Superior temporal gyrus (tissue), 1 donor: ENCODE data around the gene OR5A1.

Experiments used
- DNase-seq: peaks from one replicate; pipeline ENCODE4 v3.0.0-alpha.2; 2016; ENCODE audit errors: extremely low spot score

OR5A1 gene

DNA sequence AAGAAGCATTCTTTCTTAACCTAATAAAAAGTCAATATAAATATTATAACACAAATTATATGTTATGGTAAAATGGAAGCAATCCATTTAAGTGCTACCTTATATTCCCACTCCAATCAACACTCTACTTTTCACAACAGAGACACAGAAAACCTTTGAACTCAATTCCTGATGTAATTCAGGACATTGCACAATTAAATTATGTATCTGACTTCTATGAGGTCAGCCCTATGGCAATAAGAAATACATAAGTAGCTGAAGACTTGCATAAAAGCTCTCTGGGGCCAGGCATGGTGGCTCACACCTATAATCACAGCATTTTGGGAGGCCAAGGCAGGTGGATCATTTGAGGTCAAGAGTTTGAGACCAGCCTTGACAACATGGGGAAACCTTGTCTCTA, 43.6 kb downstream of the OR5A1 start:
- DNase-seq = no peak

DNA sequence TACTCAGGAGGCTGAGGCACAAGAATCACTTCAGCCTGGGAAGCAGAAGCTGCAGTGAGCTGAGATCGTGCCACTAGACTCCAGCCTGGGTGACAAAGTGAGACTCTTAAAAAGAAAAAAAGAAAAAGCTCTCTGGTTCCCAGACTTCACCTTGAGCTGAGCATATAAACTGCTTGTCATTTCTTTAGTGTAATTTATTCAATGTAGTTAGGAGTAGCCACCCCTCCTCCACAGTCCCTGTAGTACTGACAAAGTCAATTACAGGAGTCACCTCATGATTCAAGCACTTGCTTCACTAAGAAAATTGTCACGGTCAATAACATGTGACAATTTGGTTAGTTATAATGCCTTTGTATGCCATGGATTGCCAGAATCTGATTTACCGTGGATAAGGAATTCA, 44.1 kb downstream of the OR5A1 start:
- no peak for DNase-seq
